Effector memory CD8-positive, alpha-beta T cell (primary cell): Measurements from ENCODE around the gene BLTP3A.
"Not testable (repeated sequence)": the region's sequence is repeated elsewhere in the genome, so short reads cannot be mapped to it uniquely, and the experiment has no call there.

Experiments used
- ATAC-seq: fragments of 150-1000 bp; cut with Tn5 transposase; replicated peaks from 2 replicates; pipeline ENCODE4 v1.10.0; 2021; ENCODE audit warnings: mild to moderate bottlenecking, moderate library complexity
- DNase-seq, 3 experiments: peaks; one replicate each; pipeline ENCODE4 v3.0.0; 2021
- H3K27ac Mint-ChIP-seq, 2 donors: one replicate each; pipeline ENCODE4 v1.8.0; 2022; ENCODE audit warnings: mild to moderate bottlenecking in 2 of 2, mixed read lengths in 2 of 2, moderate library complexity in 2 of 2
- H3K27me3 Mint-ChIP-seq, 2 donors: one replicate each; pipeline ENCODE4 v1.8.0; 2022; ENCODE audit warnings: mixed read lengths in 2 of 2
- H3K36me3 Mint-ChIP-seq: one replicate; pipeline ENCODE4 v1.8.0; 2022; ENCODE audit warnings: mild to moderate bottlenecking, moderate library complexity, mixed read lengths; ENCODE audit not compliant: insufficient read depth
- H3K4me1 Mint-ChIP-seq, 2 donors: one replicate each; pipeline ENCODE4 v1.8.0; 2022; ENCODE audit warnings: low read depth in 2 of 2, mixed read lengths in 2 of 2
- H3K4me3 Mint-ChIP-seq, 2 donors: one replicate each; pipeline ENCODE4 v1.8.0; 2022; ENCODE audit warnings: mild to moderate bottlenecking in 2 of 2, mixed read lengths in 2 of 2, moderate library complexity in 2 of 2
- H3K9me3 Mint-ChIP-seq, 2 donors: one replicate each; pipeline ENCODE4 v1.8.0; 2022; ENCODE audit warnings: mixed read lengths in 2 of 2

The BLTP3A gene

DNA sequence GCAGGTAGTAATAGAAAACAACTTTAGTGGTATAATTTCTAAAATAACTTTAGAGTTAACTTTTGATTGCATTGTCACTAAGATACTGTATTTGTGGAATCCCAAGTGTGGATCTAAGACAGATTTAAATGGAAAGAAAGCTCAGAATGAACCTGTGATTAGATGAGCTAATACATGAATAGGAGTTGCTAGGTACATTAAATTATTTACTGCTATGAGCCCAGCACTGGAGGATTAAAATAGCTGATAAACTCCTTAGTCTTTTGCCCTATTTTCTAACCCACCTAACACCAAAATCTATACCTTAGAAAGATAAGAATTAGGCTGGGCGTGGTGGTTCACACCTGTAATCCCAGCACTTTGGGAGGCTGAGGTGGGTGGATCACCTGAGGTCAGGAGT, 23.7 kb upstream of the BLTP3A start:
- ATAC-seq = no peak
- Mint-ChIP-seq H3K4me3 (no peak overlapping the region), H3K27me3 (no peaks in the 10 kb centered on the region), H3K36me3 (peaks cover 95% of the 10 kb centered on the region), H3K4me1 (peaks cover 0 to 9% of the 10 kb centered on the region in 2 donors), H3K27ac (no peak overlapping the region), H3K9me3 (no peaks in the 10 kb centered on the region)
- no peak for DNase-seq

DNA sequence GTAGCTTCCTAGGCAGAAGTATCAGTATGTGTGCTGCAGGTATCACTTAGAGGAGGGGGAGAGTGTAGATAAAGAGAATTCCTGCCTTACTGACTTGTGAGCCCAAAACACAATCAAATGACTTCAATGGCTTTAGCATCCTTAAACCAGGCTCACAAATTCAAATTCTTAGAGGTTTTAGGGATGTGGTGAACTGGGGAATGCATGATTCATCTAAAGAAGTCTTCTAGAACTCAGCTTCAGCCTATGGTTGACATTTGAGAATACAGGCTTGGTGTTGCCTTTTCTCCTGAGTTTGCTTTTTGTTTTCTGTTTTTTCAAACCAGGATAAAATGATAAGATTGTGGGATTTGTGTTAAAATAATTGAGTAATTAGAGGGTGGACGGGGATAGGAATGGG, 20.2 kb upstream of the BLTP3A start:
- DNase-seq (no peak), ATAC-seq (no peak)
- no peaks in the 10 kb centered on the region for H3K9me3 Mint-ChIP-seq
- no peak overlapping the region for H3K4me3 Mint-ChIP-seq
- peaks cover 0 to 9% of the 10 kb centered on the region in 2 donors for H3K4me1 Mint-ChIP-seq
- H3K27ac Mint-ChIP-seq = peak overlapping the region in 1 of 2 donors; percentile 11
- no peaks in the 10 kb centered on the region for H3K27me3 Mint-ChIP-seq
- peaks cover 79% of the 10 kb centered on the region for H3K36me3 Mint-ChIP-seq

DNA sequence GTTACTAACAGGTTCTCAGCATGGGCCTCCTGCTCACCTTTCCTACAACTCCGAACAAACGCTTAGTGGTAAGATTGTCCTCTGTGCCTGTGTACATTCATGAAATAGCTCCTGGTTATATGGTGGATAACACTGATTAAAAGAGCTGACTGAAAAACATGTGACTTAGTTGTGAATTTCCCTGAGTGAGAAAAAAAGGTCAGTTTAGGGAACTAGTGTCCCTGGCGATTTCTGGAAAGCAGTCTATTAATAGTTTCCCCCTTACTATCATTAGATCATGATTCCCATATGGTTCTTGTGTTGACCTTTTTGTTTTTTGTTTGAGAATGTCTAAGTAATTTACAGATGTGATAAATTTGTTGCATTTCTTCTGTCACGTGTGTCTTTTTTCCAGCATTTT, 18.9 kb upstream of the BLTP3A start:
- no peak overlapping the region for H3K27ac Mint-ChIP-seq
- no peaks in the 10 kb centered on the region for H3K9me3 Mint-ChIP-seq
- H3K27me3 Mint-ChIP-seq = no peaks in the 10 kb centered on the region
- H3K4me1 Mint-ChIP-seq = peaks cover 0 to 9% of the 10 kb centered on the region in 2 donors
- no peak for ATAC-seq
- peaks cover 72% of the 10 kb centered on the region for H3K36me3 Mint-ChIP-seq
- H3K4me3 Mint-ChIP-seq = no peak overlapping the region
- no peak for DNase-seq

DNA sequence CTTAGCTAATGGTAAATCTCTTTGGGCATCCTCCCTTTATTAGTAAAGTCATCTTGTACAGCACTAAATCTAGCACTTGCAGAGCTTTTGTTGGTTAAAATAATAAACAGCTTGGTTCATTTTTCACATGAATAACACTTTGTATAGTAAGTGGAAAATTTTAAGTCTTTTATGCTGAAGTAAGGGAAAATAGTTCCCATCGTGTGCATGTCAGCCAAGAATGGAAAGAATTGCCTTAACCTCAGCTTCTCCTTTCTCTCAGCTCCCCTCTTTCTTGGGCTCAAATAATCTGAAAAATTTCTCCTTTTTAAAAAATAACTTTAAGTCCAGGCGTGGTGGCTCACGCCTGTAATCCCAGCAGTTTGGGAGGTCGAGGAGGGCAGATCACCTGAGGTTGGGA, 18.0 kb upstream of the BLTP3A start:
- Mint-ChIP-seq H3K27me3 (no peaks in the 10 kb centered on the region), H3K36me3 (peaks cover 64% of the 10 kb centered on the region), H3K27ac (no peak overlapping the region)

DNA sequence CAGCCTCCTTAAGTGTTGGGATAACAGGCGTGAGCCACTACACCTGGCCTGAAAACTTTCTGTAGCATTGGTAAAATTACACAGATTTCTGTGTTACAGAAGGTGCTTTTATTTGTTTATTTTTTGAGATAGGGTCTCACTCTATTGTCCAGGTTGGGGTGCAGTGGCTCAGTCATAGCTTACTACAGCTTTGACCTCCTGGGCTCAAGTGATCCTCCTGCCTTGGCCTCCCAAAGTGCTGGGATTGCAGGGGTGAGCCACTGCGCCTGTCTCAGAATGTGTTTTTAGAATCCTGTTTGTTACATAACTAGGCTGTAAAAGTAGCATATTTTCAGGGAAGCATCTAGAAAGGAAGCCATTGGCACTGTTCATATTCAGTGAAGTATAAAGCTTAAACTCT, 16.9 kb upstream of the BLTP3A start:
- no peak for ATAC-seq
- peaks cover 0 to 9% of the 10 kb centered on the region in 2 donors for H3K4me1 Mint-ChIP-seq

More for the DNA sequence above, 18.0 kb upstream of the BLTP3A start:
- ATAC-seq = no peak
- no peak for DNase-seq
- no peak overlapping the region for H3K4me3 Mint-ChIP-seq
- no peaks in the 10 kb centered on the region for H3K9me3 Mint-ChIP-seq
- H3K4me1 Mint-ChIP-seq = peaks cover 0 to 9% of the 10 kb centered on the region in 2 donors

DNA sequence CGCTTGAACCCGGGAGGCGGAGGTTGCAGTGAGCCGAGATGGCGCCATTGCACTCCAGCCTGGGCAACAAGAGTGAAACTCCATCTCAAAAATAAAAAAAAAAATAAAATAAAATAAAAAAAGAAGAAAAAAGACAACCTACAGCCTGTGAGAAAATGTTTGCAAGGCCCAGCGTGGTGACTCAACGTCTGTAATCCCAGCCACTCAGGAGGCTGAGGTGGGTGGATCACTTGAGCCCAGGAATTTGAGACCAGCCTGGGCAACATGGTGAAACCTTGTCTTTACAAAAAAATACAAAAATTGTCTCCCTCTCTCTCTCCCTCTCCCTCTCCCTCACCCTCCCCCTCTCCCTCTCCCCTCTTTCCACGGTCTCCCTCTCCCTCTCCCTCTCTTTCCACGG, 6.5 kb upstream of the BLTP3A start:
- not testable (repeated sequence) for H3K36me3 Mint-ChIP-seq, H3K4me3 Mint-ChIP-seq, ATAC-seq, H3K27me3 Mint-ChIP-seq, H3K27ac Mint-ChIP-seq, H3K4me1 Mint-ChIP-seq, DNase-seq, H3K9me3 Mint-ChIP-seq

More for the DNA sequence above, 16.9 kb upstream of the BLTP3A start:
- H3K4me3 Mint-ChIP-seq = no peak overlapping the region
- peaks cover 64% of the 10 kb centered on the region for H3K36me3 Mint-ChIP-seq
- no peaks in the 10 kb centered on the region for H3K27me3 Mint-ChIP-seq
- no peak for DNase-seq
- no peaks in the 10 kb centered on the region for H3K9me3 Mint-ChIP-seq
- H3K27ac Mint-ChIP-seq = no peak overlapping the region

DNA sequence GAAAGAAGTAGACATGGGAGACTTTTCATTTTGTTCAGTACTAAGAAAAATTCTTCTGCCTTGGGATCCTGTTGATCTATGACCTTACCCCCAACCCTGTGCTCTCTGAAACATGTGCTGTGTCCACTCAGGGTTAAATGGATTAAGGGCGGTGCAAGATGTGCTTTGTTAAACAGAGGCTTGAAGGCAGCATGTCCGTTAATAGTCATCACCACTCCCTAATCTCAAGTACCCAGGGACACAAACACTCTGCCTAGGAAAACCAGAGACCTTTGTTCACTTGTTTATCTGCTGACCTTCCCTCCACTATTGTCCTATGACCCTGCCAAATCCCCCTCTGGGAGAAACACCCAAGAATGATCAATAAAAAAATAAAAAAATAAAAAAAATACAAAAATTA, 4.7 kb upstream of the BLTP3A start:
- ATAC-seq, H3K27ac Mint-ChIP-seq: not testable (repeated sequence)

DNA sequence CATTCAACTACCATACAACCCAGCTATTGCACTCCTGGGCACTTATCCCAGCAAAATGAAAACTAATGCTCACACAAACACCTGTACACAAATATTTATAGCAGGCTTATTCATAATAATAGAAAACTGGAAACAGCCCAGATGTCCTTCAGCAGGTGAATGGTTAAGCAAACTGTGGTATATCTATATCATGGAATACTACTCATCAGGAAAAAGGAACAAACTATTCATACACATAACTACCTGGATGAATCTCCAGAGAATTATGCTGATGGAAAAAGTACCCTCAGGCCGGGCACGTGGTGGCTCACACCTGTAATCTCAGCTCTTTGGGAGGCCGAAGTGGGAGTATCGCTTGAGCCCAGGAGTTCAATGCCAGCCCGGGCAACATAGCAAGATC, 3.8 kb upstream of the BLTP3A start:
- ATAC-seq (no peak), DNase-seq (no peak)
- Mint-ChIP-seq H3K4me1 (peaks cover 9 to 14% of the 10 kb centered on the region in 2 donors), H3K27me3 (no peaks in the 10 kb centered on the region), H3K27ac (no peak overlapping the region), H3K4me3 (no peak overlapping the region), H3K36me3 (peaks cover 8% of the 10 kb centered on the region), H3K9me3 (no peaks in the 10 kb centered on the region)

More for the DNA sequence above, 4.7 kb upstream of the BLTP3A start:
- H3K4me1 Mint-ChIP-seq, DNase-seq, H3K27me3 Mint-ChIP-seq, H3K9me3 Mint-ChIP-seq, H3K36me3 Mint-ChIP-seq, H3K4me3 Mint-ChIP-seq: not testable (repeated sequence)

DNA sequence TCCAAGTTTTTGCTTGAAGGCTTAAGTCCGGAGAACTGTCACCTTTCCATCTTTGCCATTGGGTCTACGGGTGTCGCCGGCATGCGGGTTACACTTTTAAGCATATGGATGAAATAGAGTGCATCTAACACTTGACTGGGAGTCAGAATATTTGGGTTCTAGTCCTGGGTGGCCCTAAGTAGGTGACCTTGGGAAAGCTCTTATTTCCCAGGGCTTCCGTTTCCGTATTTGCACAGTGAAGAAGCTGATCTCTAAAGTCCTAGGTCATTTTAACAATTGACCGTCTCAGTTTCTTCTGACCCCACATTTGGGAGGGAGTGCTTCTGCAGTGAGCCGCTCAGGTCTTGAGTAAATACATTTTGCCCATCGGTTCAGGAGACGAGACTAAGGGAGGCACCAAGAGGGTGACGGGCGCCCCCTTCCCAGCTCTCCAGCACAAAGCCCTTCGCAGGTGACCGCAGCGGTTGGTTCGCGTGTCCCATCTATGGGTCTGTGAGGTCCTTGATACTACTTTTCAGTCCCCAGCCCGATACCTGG, 651 bp upstream of the BLTP3A start:
- Mint-ChIP-seq H3K36me3 (peaks cover 8% of the 10 kb centered on the region), H3K4me3 (peak overlapping the region; percentile 89 to 97), H3K27ac (peak overlapping the region; percentile 91 to 96), H3K9me3 (no peaks in the 10 kb centered on the region), H3K4me1 (peaks cover 15 to 23% of the 10 kb centered on the region in 2 donors), H3K27me3 (no peaks in the 10 kb centered on the region)
- DNase-seq (no peak), ATAC-seq (peak; percentile 22)

DNA sequence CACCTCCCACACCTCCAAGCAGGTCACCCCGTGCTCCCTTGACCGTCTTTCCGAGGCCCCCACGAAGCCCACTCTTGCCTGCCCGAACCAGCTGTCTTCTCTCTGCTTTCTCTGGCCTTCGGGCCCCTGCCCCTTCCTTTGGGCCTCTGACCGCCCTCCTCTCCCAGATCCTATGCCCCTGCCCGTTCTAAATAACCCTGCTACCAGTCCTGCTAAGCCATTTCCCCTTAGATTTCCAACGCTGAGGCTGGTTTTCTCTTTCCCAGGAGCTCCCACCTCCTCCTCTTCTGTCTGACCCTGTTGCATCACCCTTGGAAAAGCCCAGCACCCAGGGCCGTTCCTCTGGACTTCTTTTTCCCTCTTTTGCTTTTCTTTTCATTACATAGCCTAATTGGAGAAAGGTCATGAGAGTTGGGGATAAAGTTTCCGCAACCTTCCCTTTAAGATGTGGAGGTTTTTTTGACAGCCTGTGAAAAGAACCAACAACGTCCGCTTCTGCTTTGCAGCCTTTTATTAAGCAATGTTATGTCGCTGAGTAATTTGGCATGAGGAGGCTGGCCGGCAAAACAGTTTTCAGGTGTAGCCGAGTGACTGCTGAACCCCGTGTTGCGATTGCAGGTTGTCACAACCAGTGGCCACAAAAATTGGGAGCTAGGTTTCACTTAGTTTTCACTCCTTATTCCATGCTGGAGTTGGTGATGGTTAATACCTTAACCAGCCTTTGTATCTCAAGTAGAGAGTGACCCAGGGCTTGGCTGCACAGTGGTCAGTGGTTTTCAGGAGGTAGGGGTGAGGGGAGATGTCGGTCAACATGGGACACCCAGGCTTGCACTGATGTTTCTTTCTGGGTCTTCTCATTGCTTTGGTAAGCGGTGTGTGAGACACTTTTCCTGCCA, 970 bp downstream of the BLTP3A start:
- Mint-ChIP-seq H3K4me1 (peaks cover 15 to 23% of the 10 kb centered on the region in 2 donors), H3K36me3 (peaks cover 8% of the 10 kb centered on the region), H3K27me3 (no peaks in the 10 kb centered on the region), H3K27ac (peak overlapping the region; percentile 91 to 96), H3K9me3 (no peaks in the 10 kb centered on the region), H3K4me3 (peak overlapping the region; percentile 89 to 97)
- peak in 2 of 3 experiments; percentile 2 to 9 for DNase-seq
- ATAC-seq = no peak

DNA sequence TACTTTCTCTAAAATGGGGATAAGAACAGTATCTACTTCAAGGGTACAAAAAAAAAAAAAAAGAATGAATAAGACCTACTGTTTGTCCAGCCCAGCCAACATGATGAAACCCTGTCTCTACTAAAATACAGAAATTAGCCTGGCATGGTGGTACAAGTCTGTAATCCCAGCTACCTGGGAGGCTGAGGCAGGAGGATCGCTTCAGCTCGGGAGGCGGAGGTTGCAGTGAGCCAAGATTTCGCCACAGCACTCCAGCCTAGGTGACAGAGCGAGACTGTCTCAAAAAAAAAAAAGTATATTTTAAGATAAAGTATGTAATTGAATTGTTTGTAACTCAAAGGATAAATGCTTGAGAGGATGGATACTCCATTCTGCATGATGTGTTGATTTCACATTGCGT, 2.0 kb downstream of the BLTP3A start:
- ATAC-seq (no peak), DNase-seq (no peak)
- H3K4me1 Mint-ChIP-seq = peaks cover 15 to 23% of the 10 kb centered on the region in 2 donors
- H3K36me3 Mint-ChIP-seq = peaks cover 8% of the 10 kb centered on the region
- H3K9me3 Mint-ChIP-seq = no peaks in the 10 kb centered on the region
- H3K27ac Mint-ChIP-seq = peak overlapping the region in 1 of 2 donors; percentile 96
- H3K4me3 Mint-ChIP-seq = peak overlapping the region; percentile 89 to 97
- H3K27me3 Mint-ChIP-seq = no peaks in the 10 kb centered on the region

DNA sequence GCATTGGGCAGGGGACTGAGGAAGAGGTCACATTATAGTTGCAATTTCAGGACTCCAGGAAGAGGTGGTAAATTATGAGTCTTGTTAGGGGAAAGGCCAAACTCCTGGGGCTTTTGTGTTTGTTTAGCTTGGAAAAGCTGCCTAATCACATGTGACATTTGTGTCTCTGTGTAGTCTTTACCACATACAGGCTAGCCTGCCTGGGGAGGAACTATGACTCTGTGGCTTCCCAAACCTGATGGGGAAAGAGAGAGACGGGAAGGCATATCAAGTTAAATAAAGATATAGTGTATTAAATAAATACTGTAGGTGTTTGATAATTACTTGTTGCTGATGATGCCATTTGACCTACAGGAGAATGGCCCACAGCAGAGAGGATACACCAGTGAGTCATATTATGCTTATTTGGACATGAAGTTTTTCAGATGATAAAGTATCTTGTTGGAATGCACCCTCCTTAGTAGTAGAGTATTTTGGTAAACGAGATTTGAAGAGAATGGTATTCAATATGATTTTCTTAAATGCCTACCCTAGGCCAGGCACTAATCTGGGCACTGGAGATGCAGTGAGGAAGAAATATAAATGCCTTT, 4.0 kb downstream of the BLTP3A start:
- no peaks in the 10 kb centered on the region for H3K27me3 Mint-ChIP-seq
- ATAC-seq (no peak), DNase-seq (no peak)
- H3K4me1 Mint-ChIP-seq = peaks cover 15 to 28% of the 10 kb centered on the region in 2 donors
- H3K36me3 Mint-ChIP-seq = peaks cover 6% of the 10 kb centered on the region
- H3K4me3 Mint-ChIP-seq = no peak overlapping the region
- no peaks in the 10 kb centered on the region for H3K9me3 Mint-ChIP-seq
- H3K27ac Mint-ChIP-seq = no peak overlapping the region

DNA sequence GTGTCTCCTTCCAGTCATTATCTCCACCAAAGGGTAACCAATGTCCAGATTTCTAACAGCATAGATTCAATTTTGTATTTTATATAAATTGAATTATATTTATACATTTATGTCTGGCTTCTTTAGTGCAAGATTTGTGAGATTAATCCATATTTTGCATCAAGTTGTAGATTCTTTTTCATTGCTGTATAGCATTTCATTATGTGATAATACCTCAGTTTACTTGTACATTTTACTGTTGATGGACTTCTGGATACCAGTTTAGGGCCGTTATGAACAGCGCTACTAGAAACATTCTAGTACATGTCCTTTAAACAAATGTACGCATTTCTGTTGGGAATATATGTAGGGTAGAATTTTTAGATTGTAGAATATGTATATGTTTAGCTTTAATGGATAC, 6.2 kb downstream of the BLTP3A start:
- DNase-seq = no peak
- H3K27me3 Mint-ChIP-seq = no peaks in the 10 kb centered on the region
- ATAC-seq = no peak
- H3K9me3 Mint-ChIP-seq = no peaks in the 10 kb centered on the region
- H3K36me3 Mint-ChIP-seq = no peaks in the 10 kb centered on the region
- no peak overlapping the region for H3K27ac Mint-ChIP-seq
- H3K4me3 Mint-ChIP-seq = no peak overlapping the region
- H3K4me1 Mint-ChIP-seq = peaks cover 1 to 19% of the 10 kb centered on the region in 2 donors

DNA sequence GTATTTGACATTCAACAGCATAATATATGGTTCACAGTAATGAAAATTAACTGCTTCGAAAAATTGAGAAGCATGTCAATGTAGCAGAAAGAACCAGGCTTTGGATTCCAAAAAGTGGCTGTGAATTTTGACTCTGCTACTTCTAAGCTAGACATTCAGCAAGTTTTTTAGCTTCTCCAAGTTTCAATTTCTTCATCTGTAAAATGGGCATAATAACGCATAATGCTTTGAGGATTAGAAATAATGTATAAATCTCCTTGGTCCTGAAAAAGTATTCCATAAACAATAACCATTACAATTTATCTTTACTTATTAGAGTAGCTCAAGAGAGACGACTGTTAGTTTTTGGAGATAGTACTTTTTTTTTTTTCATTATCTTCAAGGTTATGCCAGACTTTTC, 7.7 kb downstream of the BLTP3A start:
- no peak for DNase-seq
- Mint-ChIP-seq H3K27me3 (no peaks in the 10 kb centered on the region), H3K27ac (no peak overlapping the region), H3K4me3 (no peak overlapping the region), H3K36me3 (no peaks in the 10 kb centered on the region), H3K4me1 (peaks cover 3 to 11% of the 10 kb centered on the region in 2 donors), H3K9me3 (no peaks in the 10 kb centered on the region)
- ATAC-seq = no peak
